Motor neuron (in vitro differentiated cells): ENCODE results near the gene HSD17B3. TPM values are rescaled to one million over a fixed set of nuclear protein-coding genes. Genes with fewer than 3 reads are reported as not detected.

ENCODE experiments used
- ATAC-seq, 8 experiments: fragments of 200-7000 bp; cut with Tn5 transposase; replicated peaks in 6 of 8; 2 replicates each; pipeline ENCODE4 v1.8.0; 2021; ENCODE audit warnings: mild to moderate bottlenecking in 8 of 8, moderate library complexity in 8 of 8
- H3K27ac ChIP-seq, 2 donors: fragments of 250-450 bp; sonication (Bioruptor Pico); 2 replicates each; pipeline ENCODE4 v1.9.0; 2021; ENCODE audit warnings: antibody characterized with exemption in 2 of 2, mild to moderate bottlenecking in 2 of 2, moderate library complexity in 1 of 2
- H3K4me1 ChIP-seq, 2 donors: fragments of 250-450 bp; sonication (Bioruptor Pico); replicated peaks in 1 of 2; 2 replicates each; pipeline ENCODE4 v1.6.1; 2021; ENCODE audit warnings: antibody characterized with exemption in 2 of 2, mild to moderate bottlenecking in 2 of 2, moderate library complexity in 1 of 2
- H3K4me3 ChIP-seq, 5 donors: fragments of 250-450 bp; sonication (Bioruptor Pico); 2 replicates each; pipeline ENCODE4 v1.9.0; 2021; ENCODE audit warnings: antibody characterized with exemption in 5 of 5, mild to moderate bottlenecking in 5 of 5, moderate library complexity in 4 of 5
- WGBS, 10 experiments: fragments of 450-650 bp; shearing (Covaris generic); methylation state at CpG; one replicate each; pipeline ENCODE4 v1.0.0; 2022; 5-methylcytosine and 5-hydroxymethylcytosine counted together
- in situ Hi-C, 9 experiments: fragments of 400-800 bp; cut with MboI; loops; one replicate each; pipeline ENCODE4 v1.15.0; 2021; ENCODE audit warnings: low sequenced_read_pairs in 9 of 9, low pct_unique_long_range_greater_than_20kb in 2 of 9; ENCODE audit not compliant: unreplicated experiment in 9 of 9
- total RNA-seq, 8 experiments: library from RNA; unstranded; fragments of 300-600 nt; gene quantifications; 2 replicates each; pipeline versions ENCODE4 v1.2.3 to v1.2.4, GENCODE V29; 2022

HSD17B3 gene
- total RNA-seq, 8 experiments from 2014 or later, result 0.33 to 3.4 (median 1.2) TPM; not detected in 1

DNA sequence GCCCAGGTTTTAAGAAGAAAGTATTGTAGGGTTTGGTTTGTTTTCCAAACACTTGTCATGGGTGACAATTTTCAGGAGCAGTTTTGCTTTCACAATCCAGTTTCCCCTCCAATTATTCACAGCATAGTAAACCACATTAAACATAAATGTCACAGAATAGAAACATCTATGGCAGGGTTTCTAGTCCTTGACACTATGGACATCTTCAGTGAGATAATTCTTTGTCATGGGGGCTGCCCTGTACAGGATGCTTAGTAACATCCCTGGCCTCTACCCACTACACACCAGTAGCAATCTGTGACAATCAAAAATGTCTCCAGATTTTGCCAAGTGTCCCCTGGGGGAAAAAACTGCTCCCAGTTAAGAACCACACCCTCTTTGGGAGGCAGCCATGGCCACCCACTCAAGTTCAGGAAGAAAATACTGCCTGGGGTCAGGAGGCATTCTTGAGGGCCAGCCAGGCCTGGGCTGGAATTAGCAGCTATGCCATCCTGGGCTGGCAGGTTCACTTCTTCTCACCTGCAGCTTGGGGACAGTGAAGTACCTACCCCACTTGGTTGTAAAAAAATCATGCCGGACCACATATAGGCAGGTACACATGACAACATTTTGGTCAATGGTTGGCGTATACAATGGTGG lies 116.3 kb downstream of the HSD17B3 start:
- H3K27ac ChIP-seq, result no peak overlapping the region
- 57 to 100% (median 85%) methylated on average over 1 of the region's 2 CpGs; no CpG with 5 or more reads in 6 of the 10 experiments for WGBS, 10 experiments
- peaks cover 13 to 18% of the 10 kb centered on the region in 2 donors for H3K4me1 ChIP-seq
- in situ Hi-C loops, result no loop called here
- no peak for ATAC-seq
- no peak overlapping the region for H3K4me3 ChIP-seq

Other genes with a start within 250 kb of the HSD17B3 start
- gene SLC35D2, start 81.5 kb upstream of the HSD17B3 start, total RNA-seq, result 10 to 100 TPM; 10.6 to 38.1 (median 24.0) TPM
- gene ZNF367, start 116.2 kb upstream of the HSD17B3 start, total RNA-seq, result 10 to 100 TPM in 2 of 8 experiments, 1 to 10 TPM in 5, under 1 TPM in 1; 0.25 to 10.9 (median 1.8) TPM
- 10 to 100 TPM in 6 of 8 experiments, 1 to 10 TPM in 2; 4.0 to 30.2 (median 24.0) TPM for gene HABP4, start 148.0 kb upstream of the HSD17B3 start, total RNA-seq